ENCODE data around the gene PAPOLA.

DNA sequence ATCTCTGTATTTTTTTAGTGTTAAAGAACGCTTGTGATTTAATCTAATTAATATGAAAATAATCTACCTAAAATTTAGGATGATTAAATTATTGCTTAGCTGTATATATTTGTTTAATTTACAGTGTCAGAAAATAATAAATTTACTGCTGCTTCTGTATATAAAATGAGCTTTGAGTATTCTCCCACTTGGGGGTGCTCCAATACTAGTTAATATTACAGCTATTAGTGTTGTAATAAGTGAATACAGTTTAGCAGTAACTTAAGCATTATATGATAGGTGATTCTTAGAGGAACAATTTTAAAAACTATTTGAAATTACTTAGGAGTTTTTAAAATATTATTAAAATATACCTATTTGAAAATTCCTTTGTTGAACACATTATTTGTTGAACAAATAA, 62.2 kb downstream of the PAPOLA start:
- TF ChIP-seq POLR2A (IDR thresholded peaks at IDR 0.05) (no peak), EP300 (IDR thresholded peaks at IDR 0.05) (no peak)
- TF ChIP-seq, protein P1, sequence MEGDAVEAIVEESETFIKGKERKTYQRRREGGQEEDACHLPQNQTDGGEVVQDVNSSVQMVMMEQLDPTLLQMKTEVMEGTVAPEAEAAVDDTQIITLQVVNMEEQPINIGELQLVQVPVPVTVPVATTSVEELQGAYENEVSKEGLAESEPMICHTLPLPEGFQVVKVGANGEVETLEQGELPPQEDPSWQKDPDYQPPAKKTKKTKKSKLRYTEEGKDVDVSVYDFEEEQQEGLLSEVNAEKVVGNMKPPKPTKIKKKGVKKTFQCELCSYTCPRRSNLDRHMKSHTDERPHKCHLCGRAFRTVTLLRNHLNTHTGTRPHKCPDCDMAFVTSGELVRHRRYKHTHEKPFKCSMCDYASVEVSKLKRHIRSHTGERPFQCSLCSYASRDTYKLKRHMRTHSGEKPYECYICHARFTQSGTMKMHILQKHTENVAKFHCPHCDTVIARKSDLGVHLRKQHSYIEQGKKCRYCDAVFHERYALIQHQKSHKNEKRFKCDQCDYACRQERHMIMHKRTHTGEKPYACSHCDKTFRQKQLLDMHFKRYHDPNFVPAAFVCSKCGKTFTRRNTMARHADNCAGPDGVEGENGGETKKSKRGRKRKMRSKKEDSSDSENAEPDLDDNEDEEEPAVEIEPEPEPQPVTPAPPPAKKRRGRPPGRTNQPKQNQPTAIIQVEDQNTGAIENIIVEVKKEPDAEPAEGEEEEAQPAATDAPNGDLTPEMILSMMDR (IDR thresholded peaks at IDR 0.05): no peak

All from suprapubic skin (tissue), 3 donors.